Panc1 (cell line): ENCODE data around the gene SUDS3.

Experiments used
- CTCF ChIP-seq: fragments of 450-650 bp; IDR thresholded peaks from 2 replicates; pipeline ENCODE4 v1.5.1; 2017; ENCODE audit warnings: mild to moderate bottlenecking
- POLR2AphosphoS5 ChIP-seq: IDR thresholded peaks from 2 replicates; pipeline ENCODE4 v1.6.1; 2012; ENCODE audit warnings: mild to moderate bottlenecking, low read depth, low read length, moderate library complexity
- SIN3A ChIP-seq: IDR thresholded peaks from 2 replicates; pipeline ENCODE4 v1.6.1; 2012; ENCODE audit warnings: low read depth, mild to moderate bottlenecking, low read length, moderate library complexity, borderline replicate concordance; ENCODE audit not compliant: insufficient read depth
- TCF7L2 ChIP-seq: IDR thresholded peaks from 2 replicates; pipeline ENCODE4 v1.6.1; 2011; ENCODE audit warnings: mild to moderate bottlenecking, low read depth, low read length, inconsistent platforms
- TF ChIP-seq, protein P1 (sequence below), 2 experiments: IDR thresholded peaks; 2 replicates each; pipeline ENCODE4 v1.6.1; 2011 to 2012; ENCODE audit warnings: low read depth in 2 of 2, control low read depth in 1 of 2, low read length in 1 of 2, mild to moderate bottlenecking in 1 of 2, moderate library complexity in 1 of 2; ENCODE audit not compliant: insufficient read depth in 1 of 2

DNA sequence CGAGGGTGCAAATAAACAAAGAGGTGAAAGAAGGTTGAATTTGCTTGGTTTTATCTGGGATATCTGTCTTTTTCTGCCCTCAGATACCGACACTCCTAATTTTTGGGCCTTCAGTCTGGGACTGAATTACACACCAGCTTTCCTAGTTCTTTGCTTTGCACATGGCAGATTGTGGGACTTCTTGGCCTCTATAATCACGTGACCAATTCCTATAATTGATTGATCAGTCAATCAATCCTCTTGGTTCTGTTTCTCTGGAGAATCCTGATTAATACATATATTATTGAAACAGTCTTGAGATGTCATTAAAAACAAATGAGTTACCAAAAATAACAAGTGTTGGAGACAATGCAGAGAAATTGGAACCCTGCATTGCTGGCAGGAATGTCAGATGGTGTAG lies 62.7 kb downstream of the SUDS3 start:
- no peak for TF ChIP-seq SIN3A
- TF ChIP-seq POLR2AphosphoS5: no peak
- no peak for TF ChIP-seq CTCF
- TF ChIP-seq, protein P1, sequence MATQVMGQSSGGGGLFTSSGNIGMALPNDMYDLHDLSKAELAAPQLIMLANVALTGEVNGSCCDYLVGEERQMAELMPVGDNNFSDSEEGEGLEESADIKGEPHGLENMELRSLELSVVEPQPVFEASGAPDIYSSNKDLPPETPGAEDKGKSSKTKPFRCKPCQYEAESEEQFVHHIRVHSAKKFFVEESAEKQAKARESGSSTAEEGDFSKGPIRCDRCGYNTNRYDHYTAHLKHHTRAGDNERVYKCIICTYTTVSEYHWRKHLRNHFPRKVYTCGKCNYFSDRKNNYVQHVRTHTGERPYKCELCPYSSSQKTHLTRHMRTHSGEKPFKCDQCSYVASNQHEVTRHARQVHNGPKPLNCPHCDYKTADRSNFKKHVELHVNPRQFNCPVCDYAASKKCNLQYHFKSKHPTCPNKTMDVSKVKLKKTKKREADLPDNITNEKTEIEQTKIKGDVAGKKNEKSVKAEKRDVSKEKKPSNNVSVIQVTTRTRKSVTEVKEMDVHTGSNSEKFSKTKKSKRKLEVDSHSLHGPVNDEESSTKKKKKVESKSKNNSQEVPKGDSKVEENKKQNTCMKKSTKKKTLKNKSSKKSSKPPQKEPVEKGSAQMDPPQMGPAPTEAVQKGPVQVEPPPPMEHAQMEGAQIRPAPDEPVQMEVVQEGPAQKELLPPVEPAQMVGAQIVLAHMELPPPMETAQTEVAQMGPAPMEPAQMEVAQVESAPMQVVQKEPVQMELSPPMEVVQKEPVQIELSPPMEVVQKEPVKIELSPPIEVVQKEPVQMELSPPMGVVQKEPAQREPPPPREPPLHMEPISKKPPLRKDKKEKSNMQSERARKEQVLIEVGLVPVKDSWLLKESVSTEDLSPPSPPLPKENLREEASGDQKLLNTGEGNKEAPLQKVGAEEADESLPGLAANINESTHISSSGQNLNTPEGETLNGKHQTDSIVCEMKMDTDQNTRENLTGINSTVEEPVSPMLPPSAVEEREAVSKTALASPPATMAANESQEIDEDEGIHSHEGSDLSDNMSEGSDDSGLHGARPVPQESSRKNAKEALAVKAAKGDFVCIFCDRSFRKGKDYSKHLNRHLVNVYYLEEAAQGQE (IDR thresholded peaks at IDR 0.05; ENCODE audit: insufficient read depth in 1 of 2, low read depth in 2 of 2, low read length in 1 of 2): no peak
- no peak for TF ChIP-seq TCF7L2
